Activated T-cell treated with anti-CD3 and anti-CD28 coated beads, Interleukin-2, amount 50 U/mL, for 4 hours (primary cell): Measurements from ENCODE around the gene CDC14B. TPM values are rescaled to one million over a fixed set of nuclear protein-coding genes. Genes with fewer than 3 reads are reported as not detected.
"Not testable (repeated sequence)": the region's sequence is repeated elsewhere in the genome, so short reads cannot be mapped to it uniquely, and the experiment has no call there.

Experiments used
- ATAC-seq, 2 donors: fragments of 200-7000 bp; cut with Tn5 transposase; one replicate each; pipeline ENCODE4 v1.10.0; 2021
- DNase-seq: peaks from one replicate; pipeline ENCODE4 v3.0.0-alpha.2; 2020
- H3K27me3 Mint-ChIP-seq: one replicate; pipeline ENCODE4 v1.8.0; 2021; ENCODE audit warnings: low read depth, mixed read lengths
- H3K36me3 Mint-ChIP-seq: one replicate; pipeline ENCODE4 v1.8.0; 2022; ENCODE audit warnings: mixed read lengths; ENCODE audit not compliant: insufficient read depth
- H3K4me1 Mint-ChIP-seq: one replicate; pipeline ENCODE4 v1.8.0; 2021; ENCODE audit warnings: low read depth, mixed read lengths
- H3K4me3 Mint-ChIP-seq: one replicate; pipeline ENCODE4 v1.8.0; 2021; ENCODE audit warnings: mild to moderate bottlenecking, moderate library complexity, mixed read lengths
- H3K9me3 Mint-ChIP-seq: one replicate; pipeline ENCODE4 v1.8.0; 2021; ENCODE audit warnings: mixed read lengths
- total RNA-seq, 3 donors: library from RNA; stranded (reverse); gene quantifications; one replicate each; pipeline ENCODE4 v1.2.1, GENCODE V29; 2021

CDC14B gene
- total RNA-seq, 3 donors from 2014 or later: 1.7 to 2.9 (median 2.5) TPM

GRCh38 chr9:96646081-96646991, 26.7 kb upstream of the CDC14B start:
- Mint-ChIP-seq H3K4me1 (no peaks in the 10 kb centered on the region), H3K36me3 (peaks cover 27% of the 10 kb centered on the region), H3K27me3 (no peaks in the 10 kb centered on the region), H3K4me3 (no peak overlapping the region), H3K9me3 (no peaks in the 10 kb centered on the region)
- DNase-seq (no peak), ATAC-seq (no peak)

GRCh38 chr9:96644137-96644536, 24.5 kb upstream of the CDC14B start:
- DNase-seq: no peak
- peaks cover 17% of the 10 kb centered on the region for H3K36me3 Mint-ChIP-seq
- no peaks in the 10 kb centered on the region for H3K9me3 Mint-ChIP-seq

GRCh38 chr9:96641514-96641913, 21.9 kb upstream of the CDC14B start:
- peaks cover 14% of the 10 kb centered on the region for H3K36me3 Mint-ChIP-seq
- no peak overlapping the region for H3K4me3 Mint-ChIP-seq
- no peaks in the 10 kb centered on the region for H3K9me3 Mint-ChIP-seq
- ATAC-seq (no peak), DNase-seq (no peak)
- no peaks in the 10 kb centered on the region for H3K4me1 Mint-ChIP-seq
- H3K27me3 Mint-ChIP-seq: no peaks in the 10 kb centered on the region

More at GRCh38 chr9:96644137-96644536, 24.5 kb upstream of the CDC14B start:
- no peaks in the 10 kb centered on the region for H3K27me3 Mint-ChIP-seq
- ATAC-seq: no peak
- no peak overlapping the region for H3K4me3 Mint-ChIP-seq
- no peaks in the 10 kb centered on the region for H3K4me1 Mint-ChIP-seq

GRCh38 chr9:96638606-96639364, 19.1 kb upstream of the CDC14B start:
- DNase-seq: no peak
- no peaks in the 10 kb centered on the region for H3K9me3 Mint-ChIP-seq
- peaks cover 6% of the 10 kb centered on the region for H3K36me3 Mint-ChIP-seq
- no peak for ATAC-seq
- H3K4me3 Mint-ChIP-seq: no peak overlapping the region
- peaks cover under 1% of the 10 kb centered on the region for H3K27me3 Mint-ChIP-seq
- no peaks in the 10 kb centered on the region for H3K4me1 Mint-ChIP-seq

- Mint-ChIP-seq H3K27me3 (peaks cover 6% of the 10 kb centered on the region), H3K4me1 (no peaks in the 10 kb centered on the region), H3K4me3 (no peak overlapping the region), H3K36me3 (peaks cover 1% of the 10 kb centered on the region), H3K9me3 (no peaks in the 10 kb centered on the region)
- ATAC-seq (no peak), DNase-seq (no peak)
These were observed 16.7 kb upstream of the CDC14B start for GRCh38 chr9:96636368-96636767.

GRCh38 chr9:96633579-96633978, 13.9 kb upstream of the CDC14B start:
- not testable (repeated sequence) for ATAC-seq, DNase-seq, H3K36me3 Mint-ChIP-seq, H3K9me3 Mint-ChIP-seq, H3K4me3 Mint-ChIP-seq, H3K4me1 Mint-ChIP-seq
- peaks cover 17% of the 10 kb centered on the region for H3K27me3 Mint-ChIP-seq

- DNase-seq (no peak), ATAC-seq (no peak)
- Mint-ChIP-seq H3K27me3 (peaks cover 29% of the 10 kb centered on the region), H3K4me3 (no peak overlapping the region), H3K36me3 (no peaks in the 10 kb centered on the region), H3K4me1 (no peaks in the 10 kb centered on the region), H3K9me3 (no peaks in the 10 kb centered on the region)
These were observed 7.3 kb upstream of the CDC14B start for GRCh38 chr9:96626912-96627311.

GRCh38 chr9:96621618-96622017, 2.0 kb upstream of the CDC14B start:
- H3K36me3 Mint-ChIP-seq: no peaks in the 10 kb centered on the region
- ATAC-seq (no peak), DNase-seq (no peak)
- peaks cover 42% of the 10 kb centered on the region for H3K27me3 Mint-ChIP-seq
- H3K4me1 Mint-ChIP-seq: peaks cover 4% of the 10 kb centered on the region
- no peak overlapping the region for H3K4me3 Mint-ChIP-seq
- H3K9me3 Mint-ChIP-seq: no peaks in the 10 kb centered on the region

- Mint-ChIP-seq H3K36me3 (no peaks in the 10 kb centered on the region), H3K4me3 (no peak overlapping the region), H3K4me1 (peaks cover 4% of the 10 kb centered on the region), H3K9me3 (no peaks in the 10 kb centered on the region), H3K27me3 (peaks cover 48% of the 10 kb centered on the region)
- ATAC-seq (no peak), DNase-seq (no peak)
These were observed 1.2 kb upstream of the CDC14B start for GRCh38 chr9:96620832-96621269.

- no peak for ATAC-seq
These were observed 505 bp upstream of the CDC14B start for GRCh38 chr9:96620181-96620514.

GRCh38 chr9:96619124-96619465, 548 bp downstream of the CDC14B start:
- H3K4me3 Mint-ChIP-seq: no peak overlapping the region
- ATAC-seq: peak in 1 of 2 donors; percentile 19
- H3K27me3 Mint-ChIP-seq: peaks cover 60% of the 10 kb centered on the region
- no peaks in the 10 kb centered on the region for H3K36me3 Mint-ChIP-seq
- peaks cover 4% of the 10 kb centered on the region for H3K4me1 Mint-ChIP-seq
- no peaks in the 10 kb centered on the region for H3K9me3 Mint-ChIP-seq
- no peak for DNase-seq

More at GRCh38 chr9:96620181-96620514, 505 bp upstream of the CDC14B start:
- H3K4me1 Mint-ChIP-seq: peaks cover 4% of the 10 kb centered on the region
- H3K4me3 Mint-ChIP-seq: peak overlapping the region; percentile 74
- peaks cover 54% of the 10 kb centered on the region for H3K27me3 Mint-ChIP-seq
- H3K9me3 Mint-ChIP-seq: no peaks in the 10 kb centered on the region
- DNase-seq: no peak
- no peaks in the 10 kb centered on the region for H3K36me3 Mint-ChIP-seq

GRCh38 chr9:96618209-96619123, 1.2 kb downstream of the CDC14B start:
- H3K36me3 Mint-ChIP-seq: no peaks in the 10 kb centered on the region
- peak overlapping the region; percentile 68 for H3K4me3 Mint-ChIP-seq
- peak; percentile 33 to 46 for ATAC-seq
- H3K27me3 Mint-ChIP-seq: peaks cover 60% of the 10 kb centered on the region
- DNase-seq: no peak
- H3K9me3 Mint-ChIP-seq: no peaks in the 10 kb centered on the region
- H3K4me1 Mint-ChIP-seq: peaks cover 4% of the 10 kb centered on the region

- no peak for DNase-seq
- Mint-ChIP-seq H3K9me3 (no peaks in the 10 kb centered on the region), H3K4me3 (peak overlapping the region; percentile 64), H3K36me3 (no peaks in the 10 kb centered on the region), H3K4me1 (peaks cover 4% of the 10 kb centered on the region), H3K27me3 (peaks cover 64% of the 10 kb centered on the region)
- ATAC-seq: no peak
These were observed 2.0 kb downstream of the CDC14B start for GRCh38 chr9:96617439-96618185.
